HG03039 (cell line): ENCODE measurements around the gene MASP2.
"Not testable (repeated sequence)": the region's sequence is repeated elsewhere in the genome, so short reads cannot be mapped to it uniquely, and the experiment has no call there.

Experiments used
- ATAC-seq: cut with Tn5 transposase; IDR thresholded peaks from one replicate; pipeline ENCODE4 v1.9.1; 2021; ENCODE audit warnings: mild to moderate bottlenecking, moderate library complexity; ENCODE audit not compliant: unreplicated experiment

The MASP2 gene

GRCh38 chr1:11058595-11059154 lies 11.6 kb upstream of the MASP2 start:
- ATAC-seq: no peak

GRCh38 chr1:11058026-11058425 lies 11.0 kb upstream of the MASP2 start:
- ATAC-seq: no peak

- no peak for ATAC-seq
Measured at GRCh38 chr1:11057477-11057876, 10.4 kb upstream of the MASP2 start.

GRCh38 chr1:11056504-11056903 lies 9.5 kb upstream of the MASP2 start:
- ATAC-seq: no peak

GRCh38 chr1:11055676-11056075 lies 8.6 kb upstream of the MASP2 start:
- ATAC-seq: no peak

GRCh38 chr1:11054666-11055065 lies 7.6 kb upstream of the MASP2 start:
- ATAC-seq: no peak

GRCh38 chr1:11054181-11054580 lies 7.1 kb upstream of the MASP2 start:
- ATAC-seq: no peak

- ATAC-seq: no peak
Measured at GRCh38 chr1:11053758-11054137, 6.7 kb upstream of the MASP2 start.

- ATAC-seq: no peak
Measured at GRCh38 chr1:11052839-11053757, 6.1 kb upstream of the MASP2 start.

GRCh38 chr1:11051781-11052511 lies 4.9 kb upstream of the MASP2 start:
- ATAC-seq: no peak

- ATAC-seq: not testable (repeated sequence)
Measured at GRCh38 chr1:11051121-11051520, 4.1 kb upstream of the MASP2 start.

GRCh38 chr1:11046270-11046566 lies 821 bp downstream of the MASP2 start:
- ATAC-seq: no peak

GRCh38 chr1:11045428-11046269 lies 1.4 kb downstream of the MASP2 start:
- ATAC-seq: no peak

- no peak for ATAC-seq
Measured at GRCh38 chr1:11044849-11045427, 2.1 kb downstream of the MASP2 start.

- no peak for ATAC-seq
Measured at GRCh38 chr1:11044086-11044848, 2.8 kb downstream of the MASP2 start.

GRCh38 chr1:11042995-11043874 lies 3.8 kb downstream of the MASP2 start:
- ATAC-seq: no peak

- no peak for ATAC-seq
Measured at GRCh38 chr1:11042065-11042464, 5.0 kb downstream of the MASP2 start.

GRCh38 chr1:11041048-11041447 lies 6.0 kb downstream of the MASP2 start:
- no peak for ATAC-seq

GRCh38 chr1:11040105-11040429 lies 7.0 kb downstream of the MASP2 start:
- ATAC-seq: not testable (repeated sequence)
